GM12891 (cell line): Measurements from ENCODE around the gene DIP2C.

Experiments
- PAX5 ChIP-seq: IDR thresholded peaks from 2 replicates; pipeline ENCODE4 v1.6.1; 2011; ENCODE audit warnings: low read length, moderate library complexity, mild to moderate bottlenecking; ENCODE audit not compliant: insufficient read depth, severe bottlenecking
- POLR2A ChIP-seq: IDR thresholded peaks from 2 replicates; pipeline ENCODE4 v1.6.1; 2011; ENCODE audit warnings: low read depth, low read length, control low read depth
- POLR2AphosphoS5 ChIP-seq: IDR thresholded peaks from 2 replicates; pipeline ENCODE4 v1.6.1; 2011; ENCODE audit warnings: low read depth, low read length, control low read depth
- SPI1 ChIP-seq: IDR thresholded peaks from 2 replicates; pipeline ENCODE4 v1.6.1; 2011; ENCODE audit warnings: low read depth, low read length, control low read depth
- TAF1 ChIP-seq: IDR thresholded peaks from 2 replicates; pipeline ENCODE4 v1.6.1; 2011; ENCODE audit warnings: low read depth, low read length, control low read depth

DNA sequence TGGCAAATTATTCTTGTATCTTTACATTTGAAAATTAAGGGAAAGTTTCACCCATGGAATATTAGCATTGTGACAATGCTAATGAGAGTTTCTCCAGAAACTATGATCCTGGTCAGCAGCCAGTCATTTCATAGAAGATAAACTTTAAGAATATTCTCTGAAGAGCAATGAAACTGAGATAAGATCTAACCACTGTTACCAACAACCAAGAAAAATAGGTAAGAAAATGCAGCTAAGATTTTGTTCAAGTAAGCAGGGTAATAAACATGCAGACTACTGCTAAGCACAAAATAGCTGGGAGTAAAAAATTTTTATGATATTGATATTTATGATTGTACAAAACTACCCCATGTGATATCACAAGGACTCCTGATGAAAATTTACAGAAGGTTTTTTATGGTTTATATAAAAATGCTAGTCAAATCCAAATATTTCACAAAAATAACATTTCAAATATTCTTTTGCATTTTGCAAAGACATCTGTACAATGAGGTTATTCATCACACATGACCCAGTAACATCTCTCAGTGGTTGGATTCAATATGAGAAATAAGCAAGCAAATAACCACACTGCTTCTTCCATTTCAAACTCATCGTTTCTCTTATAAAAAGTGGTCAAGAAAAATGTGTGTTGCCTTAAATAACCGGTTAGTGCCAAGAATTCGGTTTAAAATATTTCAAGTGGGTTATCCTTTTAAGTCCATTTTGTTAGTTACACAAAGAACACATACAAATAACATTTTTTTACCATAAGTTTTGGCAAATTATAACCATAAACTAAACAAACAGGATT, 251.6 kb downstream of the DIP2C start:
- TF ChIP-seq SPI1 = no peak
- no peak for TF ChIP-seq TAF1
- no peak for TF ChIP-seq POLR2A
- no peak for TF ChIP-seq POLR2AphosphoS5
- TF ChIP-seq PAX5 = no peak
